BJ (cell line): ENCODE measurements around the gene MIPOL1. TPM values are rescaled to one million over a fixed set of nuclear protein-coding genes. Genes with fewer than 3 reads are reported as not detected.

ENCODE experiments used
- CTCF ChIA-PET: fragments of 350-600 bp; formaldehyde crosslinking; extraction: SDS; loops from one replicate; lab custom pipeline; 2021; ENCODE audit warnings: antibody characterized with exemption, inconsistent platforms; lab: Yijun Ruan, JAX
- POLR2A ChIA-PET: fragments of 300-600 bp; sonication (Branson Sonifier 250); formaldehyde crosslinking; extraction: SDS; loops from one replicate; lab custom pipeline; 2021; ENCODE audit warnings: antibody characterized with exemption; lab: Charles Lee
- DNase-seq: peaks from one replicate; pipeline ENCODE4 v3.0.0-alpha.2; 2011; ENCODE audit warnings: low read depth
- H3K27me3 ChIP-seq: 2 replicates; pipeline ENCODE4 v1.6.0; 2011; ENCODE audit warnings: low read length; ENCODE audit not compliant: control insufficient read depth, insufficient read depth
- H3K36me3 ChIP-seq: 2 replicates; pipeline ENCODE4 v1.5.1; 2011; ENCODE audit warnings: low read length; ENCODE audit not compliant: control insufficient read depth, insufficient read depth
- H3K4me3 ChIP-seq: 2 replicates; pipeline ENCODE4 v1.5.1; 2011; ENCODE audit warnings: low read depth, mild to moderate bottlenecking, control low read depth, low read length
- polyA plus RNA-seq: library from polyadenylated mRNA; depleted of rRNA; stranded (reverse); fragments of >200 nt; gene quantifications from 2 replicates; pipeline ENCODE4 v1.2.3, GENCODE V29; 2011
- TF ChIP-seq, protein P1 (sequence below): IDR thresholded peaks from 2 replicates; pipeline ENCODE4 v1.5.1; 2011; ENCODE audit warnings: low read depth, mild to moderate bottlenecking, control low read depth, inconsistent platforms, low read length, moderate library complexity; ENCODE audit not compliant: insufficient read depth

Gene MIPOL1
- polyA plus RNA-seq, 1 experiment = 1.1 TPM

DNA sequence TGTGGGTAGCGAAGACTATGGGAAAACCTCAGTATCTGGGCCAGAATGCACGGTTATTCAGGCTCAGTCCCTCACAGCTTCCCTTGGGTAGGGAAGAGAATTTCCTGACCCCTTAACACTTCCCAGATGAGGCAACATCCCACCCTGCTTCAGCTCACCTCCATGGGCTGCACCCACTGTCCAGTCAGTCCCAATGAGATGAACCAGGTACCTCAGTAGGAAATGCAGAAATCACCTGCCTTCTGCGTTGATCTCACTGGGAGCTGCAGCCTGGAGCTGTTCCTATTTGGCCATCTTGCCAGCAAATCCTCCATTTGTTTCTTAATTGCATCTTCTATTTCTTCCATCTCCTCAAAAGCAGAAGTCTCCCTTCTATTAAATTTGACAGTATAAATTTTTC lies 292.9 kb downstream of the MIPOL1 start:
- TF ChIP-seq, protein P1, sequence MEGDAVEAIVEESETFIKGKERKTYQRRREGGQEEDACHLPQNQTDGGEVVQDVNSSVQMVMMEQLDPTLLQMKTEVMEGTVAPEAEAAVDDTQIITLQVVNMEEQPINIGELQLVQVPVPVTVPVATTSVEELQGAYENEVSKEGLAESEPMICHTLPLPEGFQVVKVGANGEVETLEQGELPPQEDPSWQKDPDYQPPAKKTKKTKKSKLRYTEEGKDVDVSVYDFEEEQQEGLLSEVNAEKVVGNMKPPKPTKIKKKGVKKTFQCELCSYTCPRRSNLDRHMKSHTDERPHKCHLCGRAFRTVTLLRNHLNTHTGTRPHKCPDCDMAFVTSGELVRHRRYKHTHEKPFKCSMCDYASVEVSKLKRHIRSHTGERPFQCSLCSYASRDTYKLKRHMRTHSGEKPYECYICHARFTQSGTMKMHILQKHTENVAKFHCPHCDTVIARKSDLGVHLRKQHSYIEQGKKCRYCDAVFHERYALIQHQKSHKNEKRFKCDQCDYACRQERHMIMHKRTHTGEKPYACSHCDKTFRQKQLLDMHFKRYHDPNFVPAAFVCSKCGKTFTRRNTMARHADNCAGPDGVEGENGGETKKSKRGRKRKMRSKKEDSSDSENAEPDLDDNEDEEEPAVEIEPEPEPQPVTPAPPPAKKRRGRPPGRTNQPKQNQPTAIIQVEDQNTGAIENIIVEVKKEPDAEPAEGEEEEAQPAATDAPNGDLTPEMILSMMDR = no peak
- DNase-seq = no peak
- ChIA-PET POLR2A (no interaction called here), CTCF (interaction anchor here (0.6 kb wide), 1 partner anchor 37 kb away, joined by 3 read pairs; no protein-coding TSS in a partner anchor)
- H3K4me3 ChIP-seq = no peak overlapping the region
- no peaks in the 10 kb centered on the region for H3K36me3 ChIP-seq
- H3K27me3 ChIP-seq = no peaks in the 10 kb centered on the region

DNA sequence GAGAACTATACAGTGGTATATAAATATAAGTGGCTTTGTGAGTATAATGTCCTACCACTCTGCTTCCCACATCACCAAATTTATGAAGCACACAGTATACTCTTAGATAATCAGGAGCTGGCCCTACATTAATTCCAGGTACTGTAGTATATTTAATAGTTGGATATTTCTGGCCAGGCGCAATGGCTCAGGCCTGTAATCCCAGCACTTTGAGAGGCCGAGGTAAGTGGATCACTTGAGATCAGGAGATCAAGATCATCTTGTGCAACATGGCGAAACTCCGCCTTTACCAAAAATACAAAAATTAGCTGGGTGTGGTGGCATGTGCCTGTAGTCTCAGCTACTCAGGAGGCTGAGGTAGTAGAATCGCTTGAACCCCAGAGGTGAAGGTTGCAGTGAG lies 293.3 kb downstream of the MIPOL1 start:
- Histone ChIP-seq H3K27me3 (no peaks in the 10 kb centered on the region), H3K36me3 (no peaks in the 10 kb centered on the region), H3K4me3 (no peak overlapping the region)
- CTCF ChIA-PET = interaction anchor here (0.6 kb wide), 1 partner anchor 36 kb away, joined by 3 read pairs; no protein-coding TSS in a partner anchor
- TF ChIP-seq, protein P1 = no peak
- no peak for DNase-seq
- POLR2A ChIA-PET = no interaction called here

DNA sequence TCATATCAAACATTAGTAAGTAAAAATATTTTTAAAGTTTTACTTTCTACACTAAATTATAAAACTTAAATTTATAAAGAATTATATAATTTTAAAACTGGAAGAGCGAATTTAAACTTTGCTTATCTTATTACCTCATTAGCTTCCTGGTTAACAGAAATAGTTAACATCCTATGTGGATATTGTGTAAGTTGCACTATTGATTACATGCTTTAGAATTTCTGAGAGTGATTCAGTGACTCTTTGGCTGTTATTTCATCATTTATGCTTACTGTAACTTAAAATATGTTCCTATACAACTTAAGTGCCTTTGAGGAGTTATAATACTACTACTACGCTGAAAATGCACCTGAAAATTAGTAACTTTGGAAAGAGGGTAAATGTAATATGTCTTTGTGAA lies 295.9 kb downstream of the MIPOL1 start:
- TF ChIP-seq, protein P1 = no peak
- Histone ChIP-seq H3K36me3 (no peaks in the 10 kb centered on the region), H3K4me3 (no peak overlapping the region), H3K27me3 (no peaks in the 10 kb centered on the region)
- ChIA-PET POLR2A (no interaction called here), CTCF (no interaction called here)
- DNase-seq = no peak

DNA sequence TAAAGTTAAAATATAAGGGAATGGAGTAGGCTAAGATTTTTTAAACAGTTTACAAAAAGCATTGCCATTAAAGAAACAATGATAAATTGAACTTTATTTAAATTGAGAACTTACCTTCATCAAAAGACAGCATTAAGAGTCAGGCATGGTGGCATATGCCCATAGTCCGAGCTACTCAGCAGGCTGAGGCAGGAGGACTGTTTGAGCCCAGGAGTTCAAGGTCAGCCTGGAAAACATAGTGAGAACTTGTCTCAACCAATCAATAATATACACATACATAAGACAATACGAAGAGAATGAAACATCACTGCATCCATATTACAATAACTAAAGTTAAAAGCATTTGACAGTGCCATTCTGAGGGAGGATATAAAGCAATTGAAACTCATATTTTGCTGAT lies 299.7 kb downstream of the MIPOL1 start:
- Histone ChIP-seq H3K4me3 (no peak overlapping the region), H3K27me3 (no peaks in the 10 kb centered on the region), H3K36me3 (no peaks in the 10 kb centered on the region)
- no peak for DNase-seq
- TF ChIP-seq, protein P1 = no peak
- CTCF ChIA-PET = no interaction called here
- POLR2A ChIA-PET = no interaction called here

DNA sequence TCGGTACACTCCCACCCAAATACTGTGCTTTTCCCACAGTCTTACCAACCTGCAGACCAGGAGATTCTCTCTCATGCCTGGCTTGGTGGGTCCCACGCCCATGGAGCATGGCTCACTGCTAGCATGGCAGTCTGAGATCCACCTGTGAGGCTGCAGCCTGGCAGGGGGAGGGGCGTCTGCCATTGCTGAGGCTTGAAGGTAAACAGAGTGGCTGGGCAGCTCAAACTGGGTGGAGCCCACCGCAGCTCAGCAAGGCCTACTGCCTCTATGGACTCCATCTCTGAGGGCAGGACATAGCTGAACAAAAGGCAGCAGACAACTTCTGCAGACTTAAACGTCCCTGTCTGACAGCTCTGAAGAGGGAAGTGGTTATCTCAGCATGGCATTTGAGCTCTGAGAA lies 304.1 kb downstream of the MIPOL1 start:
- Histone ChIP-seq H3K36me3 (no peaks in the 10 kb centered on the region), H3K4me3 (no peak overlapping the region), H3K27me3 (no peaks in the 10 kb centered on the region)
- ChIA-PET POLR2A (no interaction called here), CTCF (no interaction called here)
- no peak for DNase-seq
- TF ChIP-seq, protein P1 = no peak
